Karpas-422 (cell line): ENCODE data around the gene VPS45. TPM values are rescaled to one million over a fixed set of nuclear protein-coding genes. Genes with fewer than 3 reads are reported as not detected.

Experiments used
- total RNA-seq: library from RNA; depleted of rRNA; stranded (reverse); fragments of >200 nt; shearing (Covaris generic); gene quantifications from 2 replicates; pipeline ENCODE4 v1.2.3, GENCODE V29; 2014; ENCODE audit warnings: low replicate concordance; rRNA removed

The VPS45 gene
- total RNA-seq, 1 experiment from 2014 or later, result 39.0 TPM

Other genes with a start within 250 kb of the VPS45 start
- gene BOLA1, start 168.2 kb upstream of the VPS45 start, total RNA-seq, result 0.47 and 1.2 TPM in 2 replicates
- not detected in 2 replicates for gene SV2A, start 149.9 kb upstream of the VPS45 start, total RNA-seq
- 10.9 and 18.8 TPM in 2 replicates for gene SF3B4, start 140.0 kb upstream of the VPS45 start, total RNA-seq
- gene MTMR11, start 130.9 kb upstream of the VPS45 start, total RNA-seq, result not detected in 2 replicates
- gene OTUD7B, start 57.0 kb upstream of the VPS45 start, total RNA-seq, result 2.4 and 3.6 TPM in 2 replicates
- 1.6 and 3.8 TPM in 2 replicates for gene PLEKHO1, start 82.1 kb downstream of the VPS45 start, total RNA-seq
- 43.2 and 77.4 TPM in 2 replicates for gene ANP32E, start 168.3 kb downstream of the VPS45 start, total RNA-seq
- 0.22 and 0.45 TPM in 2 replicates for gene CA14, start 190.0 kb downstream of the VPS45 start, total RNA-seq
- gene APH1A, start 201.2 kb downstream of the VPS45 start, total RNA-seq, result 122 and 130 TPM in 2 replicates
- 5.1 and 21.2 TPM in 2 replicates for gene C1orf54, start 205.0 kb downstream of the VPS45 start, total RNA-seq
- gene CIART, start 214.8 kb downstream of the VPS45 start, total RNA-seq, result 4.1 and 4.9 TPM in 2 replicates
- 71.0 and 75.0 TPM in 2 replicates for gene MRPS21, start 226.1 kb downstream of the VPS45 start, total RNA-seq